Left ventricle myocardium inferior (tissue), 1 donor: Measurements from ENCODE around the gene RORC. TPM values are rescaled to one million over a fixed set of nuclear protein-coding genes. Genes with fewer than 3 reads are reported as not detected.

Experiments used
- DNase-seq: peaks from one replicate; pipeline ENCODE4 v3.0.0-alpha.2; 2020
- H3K27ac ChIP-seq: fragments of 200-600 bp; replicated peaks from 2 replicates; pipeline ENCODE4 v1.8.0; 2021
- H3K27me3 ChIP-seq: fragments of 200-600 bp; 2 replicates; pipeline ENCODE4 v1.8.0; 2021; ENCODE audit warnings: low read depth
- H3K36me3 ChIP-seq: fragments of 200-600 bp; 2 replicates; pipeline ENCODE4 v1.8.0; 2021
- H3K4me1 ChIP-seq: fragments of 200-600 bp; 2 replicates; pipeline ENCODE4 v1.8.0; 2021
- H3K4me3 ChIP-seq: fragments of 200-600 bp; 2 replicates; pipeline ENCODE4 v1.8.0; 2021; ENCODE audit warnings: mild to moderate bottlenecking, moderate library complexity
- H3K9me3 ChIP-seq: fragments of 200-600 bp; replicated peaks from 2 replicates; pipeline ENCODE4 v1.8.0; 2021
- CTCF ChIP-seq: fragments of 200-600 bp; IDR thresholded peaks from 2 replicates; pipeline ENCODE4 v1.8.0; 2021; ENCODE audit warnings: antibody characterized with exemption, mild to moderate bottlenecking, borderline replicate concordance
- intact Hi-C: fragments of 100-400 bp; cut with micrococcal nuclease; formaldehyde crosslinking; loops from one replicate; pipeline ENCODE4 v1.11.0; 2022
- total RNA-seq: library from RNA; stranded (reverse); fragmentation: NEBNext Ultra II Directional; extraction: Animal tissue kit (Norgen Biotek cat#: 25700); gene quantifications from one replicate; pipeline ENCODE4 v1.2.1, GENCODE V29; 2021
- donor health status: DM: no; HTN: yes; CAD: no; lungs with severe emphysema.

Gene RORC
- total RNA-seq, 1 donor from 2014 or later = 10.3 TPM

- no peak overlapping the region for H3K4me3 ChIP-seq
- DNase-seq = no peak
These were observed 16.5 kb downstream of the RORC start for GRCh38 chr1:151814971-151815545.

GRCh38 chr1:151814426-151814825 lies 17.2 kb downstream of the RORC start:
- H3K27ac ChIP-seq = no peak overlapping the region
- H3K4me1 ChIP-seq = no peaks in the 10 kb centered on the region
- no peak overlapping the region for H3K4me3 ChIP-seq
- H3K9me3 ChIP-seq = no peaks in the 10 kb centered on the region
- peaks cover 5% of the 10 kb centered on the region for H3K36me3 ChIP-seq
- H3K27me3 ChIP-seq = no peaks in the 10 kb centered on the region
- no peak for DNase-seq
- no peak for TF ChIP-seq CTCF
- intact Hi-C loops = no loop called here

More at GRCh38 chr1:151814971-151815545, 16.5 kb downstream of the RORC start:
- Histone ChIP-seq H3K27ac (no peak overlapping the region), H3K4me1 (peaks cover 3% of the 10 kb centered on the region), H3K9me3 (no peaks in the 10 kb centered on the region), H3K27me3 (no peaks in the 10 kb centered on the region), H3K36me3 (peaks cover 5% of the 10 kb centered on the region)
- intact Hi-C loops = no loop called here
- no peak for TF ChIP-seq CTCF

- H3K4me3 ChIP-seq = no peak overlapping the region
- no peaks in the 10 kb centered on the region for H3K27me3 ChIP-seq
- H3K9me3 ChIP-seq = no peaks in the 10 kb centered on the region
- H3K4me1 ChIP-seq = no peaks in the 10 kb centered on the region
- no peak for TF ChIP-seq CTCF
- intact Hi-C loops = no loop called here
- DNase-seq = no peak
- H3K36me3 ChIP-seq = peaks cover 5% of the 10 kb centered on the region
- H3K27ac ChIP-seq = no peak overlapping the region
These were observed 18.2 kb downstream of the RORC start for GRCh38 chr1:151813271-151813977.

- DNase-seq = no peak
- Histone ChIP-seq H3K4me3 (no peak overlapping the region), H3K27me3 (no peaks in the 10 kb centered on the region), H3K4me1 (no peaks in the 10 kb centered on the region), H3K36me3 (no peaks in the 10 kb centered on the region), H3K27ac (no peak overlapping the region), H3K9me3 (no peaks in the 10 kb centered on the region)
- no peak for TF ChIP-seq CTCF
- intact Hi-C loops = no loop called here
These were observed 20.4 kb downstream of the RORC start for GRCh38 chr1:151811181-151811580.

- no peak for TF ChIP-seq CTCF
- no peak for DNase-seq
- Histone ChIP-seq H3K27ac (no peak overlapping the region), H3K4me3 (no peak overlapping the region), H3K4me1 (no peaks in the 10 kb centered on the region), H3K27me3 (no peaks in the 10 kb centered on the region), H3K36me3 (no peaks in the 10 kb centered on the region), H3K9me3 (no peaks in the 10 kb centered on the region)
- intact Hi-C loops = no loop called here
These were observed 21.5 kb downstream of the RORC start for GRCh38 chr1:151809985-151810556.
